H1 (cell line): ENCODE measurements around the gene NEDD4L.

Experiments
- ATF2 ChIP-seq: IDR thresholded peaks from 2 replicates; pipeline ENCODE4 v1.6.1; 2012; ENCODE audit warnings: low read length, inconsistent platforms
- EP300 ChIP-seq, 2 experiments: IDR thresholded peaks; 1 replicate in 1 of 2; 2 replicates in 1 of 2; pipeline ENCODE4 v1.6.1; 2011 to 2012; ENCODE audit warnings: low read depth in 2 of 2, low read length in 2 of 2, mild to moderate bottlenecking in 2 of 2, borderline replicate concordance in 1 of 2, inconsistent platforms in 1 of 2, moderate library complexity in 1 of 2
- EZH2 ChIP-seq: fragments of 200-600 bp; sonication (generic); IDR thresholded peaks from 2 replicates; pipeline ENCODE4 v1.7.1; 2012; ENCODE audit warnings: low read depth, mild to moderate bottlenecking, moderate library complexity, low read length, inconsistent platforms; ENCODE audit not compliant: severe bottlenecking

DNA sequence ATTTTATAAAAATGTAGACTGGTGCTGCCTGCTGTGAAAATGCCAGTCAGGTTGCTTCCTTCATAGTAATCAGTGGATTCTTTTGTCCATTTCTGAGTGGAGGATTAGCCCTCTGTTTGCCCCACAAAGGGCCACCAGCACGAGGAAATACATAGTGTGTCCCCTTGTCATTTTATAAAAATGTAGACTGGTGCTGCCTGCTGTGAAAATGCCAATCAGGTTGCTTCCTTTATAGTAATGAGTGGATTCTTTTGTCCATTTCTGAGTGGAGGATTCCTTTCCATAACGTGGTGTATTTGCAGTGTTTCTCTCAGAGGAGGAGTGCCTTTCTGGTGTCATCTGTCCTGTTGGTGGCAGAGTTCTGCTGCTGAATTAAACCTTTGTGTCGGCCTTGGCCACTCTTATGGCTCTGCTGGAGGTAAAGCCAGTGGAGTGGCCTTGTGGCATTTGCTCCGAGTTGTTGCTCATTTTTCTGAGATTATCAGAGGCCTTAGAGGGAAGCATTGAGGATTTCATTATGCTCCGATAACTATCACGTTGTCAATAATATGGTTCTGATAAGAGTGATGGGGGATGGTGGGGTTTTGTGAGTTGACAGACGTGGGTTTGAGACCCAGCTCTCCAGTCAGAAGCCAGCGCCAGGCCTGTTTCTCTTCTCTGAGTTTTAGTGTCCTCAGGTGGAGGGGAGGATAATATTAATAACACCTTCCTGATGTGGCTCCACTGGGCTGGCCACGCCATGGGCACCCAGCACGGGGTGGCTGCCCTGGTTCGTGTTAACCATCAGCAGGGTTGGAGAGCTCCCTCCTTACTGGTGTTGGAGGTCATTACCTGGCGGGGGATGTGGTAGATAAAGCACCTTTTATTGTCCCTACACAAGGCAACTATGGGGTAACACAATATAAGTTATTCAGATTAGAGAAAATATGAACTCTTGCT, 96.6 kb downstream of the NEDD4L start:
- no peak for TF ChIP-seq ATF2
- TF ChIP-seq EP300 (IDR thresholded peaks at IDR 0.05; ENCODE audit: borderline replicate concordance in 1 of 2, low read depth in 2 of 2, low read length in 2 of 2): no peak
- TF ChIP-seq EZH2: no peak
